ENCODE measurements around the gene ANO9. TPM values are rescaled to one million over a fixed set of nuclear protein-coding genes. Genes with fewer than 3 reads are reported as not detected.

The ANO9 gene
- total and polyA plus RNA-seq, 11 donors = 0.07 to 3.1 (median 0.21) TPM; not detected in 6

- peaks cover 0 to 10% (median 0%) of the 10 kb centered on the region in 12 donors for H3K4me1 ChIP-seq
- H3K4me3 ChIP-seq = no peak overlapping the region
- DNase-seq = peak in 2 of 5 donors; percentile 19 to 33
- no peaks in the 10 kb centered on the region for H3K9me3 ChIP-seq
- H3K27ac ChIP-seq = no peak overlapping the region
- intact Hi-C loops (cut with DNase I) = no loop called here
- ATAC-seq = peak in 1 of 4 donors; percentile 29
- H3K36me3 ChIP-seq = no peaks in the 10 kb centered on the region
- peaks cover 0 to 55% (median 18%) of the 10 kb centered on the region in 9 donors for H3K27me3 ChIP-seq
- TF ChIP-seq CTCF (IDR thresholded peaks at IDR 0.05) (peak in 2 of 12 donors; percentile 6 to 13), POLR2A (IDR thresholded peaks at IDR 0.05) (no peak)
- 87 to 88% (median 87%) methylated on average over 23 to 27 of the region's 27 CpGs for WGBS, 4 donors
Observed at GRCh38 chr11:440065-441042, 1.5 kb downstream of the ANO9 start.

GRCh38 chr11:439315-440064 lies 2.3 kb downstream of the ANO9 start:
- intact Hi-C loops (cut with DNase I) = loop anchor here in 1 of 10 donors (10.0 kb wide), 1 partner anchor 75 kb away; the partner anchor contains the start of gene B4GALNT4
- peaks cover 0 to 9% (median 0%) of the 10 kb centered on the region in 12 donors for H3K4me1 ChIP-seq
- H3K9me3 ChIP-seq = no peaks in the 10 kb centered on the region
- ATAC-seq (no peak), DNase-seq (peak in 2 of 5 donors; percentile 13 to 18)
- no peak overlapping the region for H3K4me3 ChIP-seq
- no peaks in the 10 kb centered on the region for H3K36me3 ChIP-seq
- WGBS, 4 donors = 81 to 87% (median 82%) methylated on average over 22 to 23 of the region's 23 CpGs
- H3K27me3 ChIP-seq = peaks cover 0 to 55% (median 18%) of the 10 kb centered on the region in 9 donors
- TF ChIP-seq POLR2A (IDR thresholded peaks at IDR 0.05) = no peak
- no peak for TF ChIP-seq CTCF (IDR thresholded peaks at IDR 0.05)
- H3K27ac ChIP-seq = no peak overlapping the region

GRCh38 chr11:438101-438844 lies 3.5 kb downstream of the ANO9 start:
- intact Hi-C loops (cut with DNase I) = loop anchor here in 1 of 10 donors (10.0 kb wide), 1 partner anchor 73 kb away; the partner anchor contains the start of gene B4GALNT4
- Histone ChIP-seq H3K27ac (no peak overlapping the region), H3K36me3 (no peaks in the 10 kb centered on the region), H3K4me3 (no peak overlapping the region), H3K9me3 (no peaks in the 10 kb centered on the region), H3K4me1 (peaks cover 0 to 6% (median 0%) of the 10 kb centered on the region in 12 donors), H3K27me3 (peaks cover 0 to 54% (median 18%) of the 10 kb centered on the region in 9 donors)
- DNase-seq (peak in 1 of 5 donors; percentile 15), ATAC-seq (no peak)
- WGBS, 4 donors = 82 to 87% (median 84%) methylated on average over 13 to 21 of the region's 21 CpGs
- TF ChIP-seq POLR2A (IDR thresholded peaks at IDR 0.05) = no peak
- TF ChIP-seq CTCF (IDR thresholded peaks at IDR 0.05) = no peak

Measured in heart left ventricle (tissue), 16 donors.